ENCODE measurements around the gene RAB5B. TPM values are rescaled to one million over a fixed set of nuclear protein-coding genes. Genes with fewer than 3 reads are reported as not detected.

RAB5B gene
- polyA plus RNA-seq (ENCODE audit: insufficient read length in 3 of 3) = 100 to 1,000 TPM; 148 to 170 (median 158) TPM
- long read RNA-seq, donor 1, full-length matches to known transcripts = 33 of 86 reads
- long read RNA-seq, donor 1, partial matches to known transcripts = 53 of 86 reads
- long read RNA-seq, donor 1, other reads (novel, unspliced or antisense) = 0 of 86 reads
- long read RNA-seq, donor 2, full-length matches to known transcripts = 28 of 159 reads
- long read RNA-seq, donor 2, partial matches to known transcripts = 131 of 159 reads
- long read RNA-seq, donor 2, other reads (novel, unspliced or antisense) = 0 of 159 reads
- long read RNA-seq, donor 3, full-length matches to known transcripts = 74 of 191 reads
- long read RNA-seq, donor 3, partial matches to known transcripts = 117 of 191 reads
- long read RNA-seq, donor 3, other reads (novel, unspliced or antisense) = 0 of 191 reads
- long read RNA-seq, donor 4, full-length matches to known transcripts = 49 of 142 reads
- long read RNA-seq, donor 4, partial matches to known transcripts = 86 of 142 reads
- long read RNA-seq, donor 4, other reads (novel, unspliced or antisense) = 7 of 142 reads
- long read RNA-seq, donor 5 = 0 reads
- long read RNA-seq, donor 6, full-length matches to known transcripts = 37 of 119 reads
- long read RNA-seq, donor 6, partial matches to known transcripts = 82 of 119 reads
- long read RNA-seq, donor 6, other reads (novel, unspliced or antisense) = 0 of 119 reads
- long read RNA-seq, donor 7, full-length matches to known transcripts = 43 of 134 reads
- long read RNA-seq, donor 7, partial matches to known transcripts = 91 of 134 reads
- long read RNA-seq, donor 7, other reads (novel, unspliced or antisense) = 0 of 134 reads
- long read RNA-seq, donor 8, full-length matches to known transcripts = 69 of 205 reads
- long read RNA-seq, donor 8, partial matches to known transcripts = 136 of 205 reads
- long read RNA-seq, donor 8, other reads (novel, unspliced or antisense) = 0 of 205 reads
- long read RNA-seq, donor 9, full-length matches to known transcripts = 49 of 125 reads
- long read RNA-seq, donor 9, partial matches to known transcripts = 76 of 125 reads
- long read RNA-seq, donor 9, other reads (novel, unspliced or antisense) = 0 of 125 reads
- long read RNA-seq, donor 10, full-length matches to known transcripts = 67 of 154 reads
- long read RNA-seq, donor 10, partial matches to known transcripts = 87 of 154 reads
- long read RNA-seq, donor 10, other reads (novel, unspliced or antisense) = 0 of 154 reads
- long read RNA-seq, donor 11, full-length matches to known transcripts = 42 of 120 reads
- long read RNA-seq, donor 11, partial matches to known transcripts = 78 of 120 reads
- long read RNA-seq, donor 11, other reads (novel, unspliced or antisense) = 0 of 120 reads
- long read RNA-seq, donor 12, full-length matches to known transcripts = 16 of 51 reads
- long read RNA-seq, donor 12, partial matches to known transcripts = 35 of 51 reads
- long read RNA-seq, donor 12, other reads (novel, unspliced or antisense) = 0 of 51 reads
- long read RNA-seq, donor 13 = 0 reads
- long read RNA-seq, donor 14, full-length matches to known transcripts = 38 of 89 reads
- long read RNA-seq, donor 14, partial matches to known transcripts = 51 of 89 reads
- long read RNA-seq, donor 14, other reads (novel, unspliced or antisense) = 0 of 89 reads
- long read RNA-seq, donor 15, full-length matches to known transcripts = 29 of 62 reads
- long read RNA-seq, donor 15, partial matches to known transcripts = 33 of 62 reads
- long read RNA-seq, donor 15, other reads (novel, unspliced or antisense) = 0 of 62 reads
- long read RNA-seq, donor 16, full-length matches to known transcripts = 132 of 449 reads
- long read RNA-seq, donor 16, partial matches to known transcripts = 310 of 449 reads
- long read RNA-seq, donor 16, other reads (novel, unspliced or antisense) = 7 of 449 reads

- DNase-seq (ENCODE audit: extremely low read depth in 1 of 11, low read depth in 9 of 11, low spot score in 4 of 11) = peak; percentile 96 to 100 (median 99)
Measured at GRCh38 chr12:55973599-55974307, at the start of gene RAB5B. RAB5B (plus strand) TSS chr12:55974078; CDS start chr12:55986961, 12,883 bp downstream.

- no peak for DNase-seq (ENCODE audit: extremely low read depth in 1 of 11, low read depth in 9 of 11, low spot score in 4 of 11)
Measured at GRCh38 chr12:55925371-55925770, 48.5 kb upstream of the RAB5B start.

DNA sequence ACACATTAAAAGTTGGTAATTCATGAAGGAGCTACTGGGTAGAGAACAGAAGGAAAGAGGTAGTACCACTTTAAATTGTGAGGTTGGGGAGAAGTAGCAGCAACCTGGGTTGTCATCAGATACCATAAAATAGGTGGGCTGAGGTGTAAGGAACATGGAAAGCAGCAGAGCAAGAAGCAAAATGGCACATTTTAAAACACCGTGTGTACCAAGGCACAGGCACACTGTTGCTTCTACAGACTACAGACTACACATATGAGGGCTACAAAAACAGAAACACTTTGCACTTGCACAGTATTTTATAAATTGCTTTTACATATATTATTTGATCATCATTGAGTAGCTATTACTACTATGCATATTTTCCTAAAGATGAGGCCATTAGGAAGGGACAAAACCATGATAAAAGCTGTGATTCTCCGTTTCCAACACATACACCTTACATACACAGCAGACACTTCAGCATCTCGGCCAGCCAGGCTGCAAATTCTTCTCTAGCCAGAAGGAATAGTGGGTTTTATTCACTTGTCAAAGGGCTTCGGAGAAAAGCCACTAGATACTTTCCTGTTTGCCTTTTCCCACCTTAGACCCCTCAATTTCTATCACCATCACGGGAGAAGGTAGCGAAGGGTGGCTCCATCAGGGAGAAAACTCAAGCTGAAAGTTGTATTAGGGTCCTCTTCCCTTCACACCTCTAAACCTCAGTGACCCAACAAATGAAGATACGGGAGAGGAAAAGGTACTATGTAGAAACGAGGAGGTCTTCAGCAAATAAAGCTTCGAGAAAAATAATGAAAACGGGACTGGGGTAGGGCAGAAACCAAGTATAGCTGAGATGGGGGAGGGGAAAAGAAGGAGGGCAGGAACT, 47.8 kb upstream of the RAB5B start:
- no peak for DNase-seq (ENCODE audit: extremely low read depth in 1 of 11, low read depth in 9 of 11, low spot score in 4 of 11)

GRCh38 chr12:55926738-55927587, 46.9 kb upstream of the RAB5B start:
- peak in 10 of 11 donors; percentile 85 to 93 (median 88) for DNase-seq (ENCODE audit: extremely low read depth in 1 of 11, low read depth in 9 of 11, low spot score in 4 of 11)

GRCh38 chr12:55927588-55928502, 46.0 kb upstream of the RAB5B start, which contains the start of gene PYM1:
PYM1 (minus strand) TSS chr12:55927894; CDS start chr12:55927761, 133 bp downstream.
- peak in 5 of 11 donors; percentile 47 to 62 (median 53) for DNase-seq (ENCODE audit: extremely low read depth in 1 of 11, low read depth in 9 of 11, low spot score in 4 of 11)

GRCh38 chr12:55929306-55929791, 44.5 kb upstream of the RAB5B start:
- no peak for DNase-seq (ENCODE audit: extremely low read depth in 1 of 11, low read depth in 9 of 11, low spot score in 4 of 11)

- DNase-seq (ENCODE audit: extremely low read depth in 1 of 11, low read depth in 9 of 11, low spot score in 4 of 11) = peak in 4 of 11 donors; percentile 45 to 63 (median 54)
Measured at GRCh38 chr12:55930771-55931316, 43.0 kb upstream of the RAB5B start, which contains the start of gene DGKA. DGKA (plus strand) TSS chr12:55931162; CDS start chr12:55936504, 5,342 bp downstream.

- no peak for DNase-seq (ENCODE audit: extremely low read depth in 1 of 11, low read depth in 9 of 11, low spot score in 4 of 11)
Measured at GRCh38 chr12:55931317-55931779, 42.5 kb upstream of the RAB5B start.

GRCh38 chr12:55931780-55932550, 41.9 kb upstream of the RAB5B start:
- DNase-seq (ENCODE audit: extremely low read depth in 1 of 11, low read depth in 9 of 11, low spot score in 4 of 11) = peak in 2 of 11 donors; percentile 23 to 37

DNA sequence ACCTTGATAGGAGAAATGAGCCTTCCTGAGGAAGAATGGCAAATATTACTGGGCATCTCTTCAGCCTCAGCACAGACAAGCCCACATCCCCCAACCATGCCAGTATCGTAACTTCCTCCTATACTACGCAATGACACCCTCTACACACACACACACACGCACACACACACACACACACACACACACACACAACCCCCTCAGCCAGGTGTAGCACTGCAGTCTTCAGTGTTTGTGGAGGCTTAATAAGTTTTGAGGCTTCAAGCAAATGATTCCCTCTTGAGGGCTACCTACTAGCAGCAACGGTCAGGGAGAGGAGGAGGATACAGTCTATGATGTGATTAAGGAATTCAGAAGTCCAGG, 41.3 kb upstream of the RAB5B start:
- no peak for DNase-seq (ENCODE audit: extremely low read depth in 1 of 11, low read depth in 9 of 11, low spot score in 4 of 11)

DNA sequence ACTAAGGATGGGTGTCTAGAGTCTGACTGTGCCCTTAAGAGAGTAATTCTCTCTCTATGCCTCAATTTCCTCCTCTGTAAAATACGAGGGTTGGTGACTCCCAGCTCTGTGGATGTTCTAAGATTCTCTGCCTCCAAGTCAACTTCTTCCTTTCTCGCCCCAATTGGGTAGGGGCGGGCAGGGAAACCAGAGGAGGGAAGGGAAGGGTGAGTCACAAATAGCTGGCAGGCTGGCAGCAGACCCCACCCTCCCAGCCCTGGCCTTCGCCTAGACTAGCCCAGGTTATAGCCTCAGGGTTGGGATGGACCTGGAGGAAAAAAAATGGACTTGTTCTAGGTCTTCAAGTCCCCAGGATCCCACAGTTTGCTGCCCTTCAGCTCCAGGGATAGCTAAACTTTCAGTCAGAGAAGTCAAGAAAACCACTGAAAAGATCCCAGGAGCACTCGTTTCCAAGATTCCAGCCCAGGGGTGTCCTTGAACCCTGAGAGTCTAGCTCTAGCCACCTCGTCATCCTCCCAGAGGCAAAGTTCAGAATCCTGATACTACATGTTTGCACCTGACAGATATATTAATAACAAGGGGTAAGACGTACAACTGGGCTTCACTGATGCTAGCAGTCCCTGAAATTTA, 40.6 kb upstream of the RAB5B start:
- DNase-seq (ENCODE audit: extremely low read depth in 1 of 11, low read depth in 9 of 11, low spot score in 4 of 11) = no peak
